GM18519 (cell line): ENCODE data around the gene SEMA6A.

Source experiments
- ATAC-seq: cut with Tn5 transposase; IDR thresholded peaks from one replicate; pipeline ENCODE4 v1.9.1; 2021; ENCODE audit warnings: mild to moderate bottlenecking, moderate library complexity; ENCODE audit not compliant: unreplicated experiment, low FRiP score

The SEMA6A gene

GRCh38 chr5:116574367-116575325 is at the start of gene SEMA6A:
TSS of gene SEMA6A (minus strand) at chr5:116574823. CDS start at chr5:116504944, 69,879 bp downstream.
- ATAC-seq: peak; percentile 58

- ATAC-seq: no peak
These were observed 47.9 kb upstream of the SEMA6A start for GRCh38 chr5:116622375-116623050.

DNA sequence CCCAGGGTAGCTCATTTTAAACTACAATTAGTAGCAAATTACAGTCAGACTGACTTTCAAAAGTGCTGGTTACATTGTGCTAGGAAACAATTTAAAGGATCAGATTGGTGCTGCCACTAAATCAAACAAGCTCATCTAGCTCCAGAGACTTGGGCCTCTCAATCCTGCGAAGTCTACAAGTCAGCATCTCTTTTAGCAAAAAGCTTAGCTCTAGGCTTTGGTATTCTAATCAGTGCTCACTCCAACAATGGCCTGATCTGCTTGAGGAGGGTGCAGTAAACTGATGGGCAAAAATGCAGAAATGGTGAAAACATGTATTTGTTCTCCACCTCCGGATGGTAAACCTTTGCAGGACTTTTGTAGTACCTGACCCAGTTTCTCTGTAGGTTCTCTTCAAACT is 47.0 kb upstream of the SEMA6A start:
- no peak for ATAC-seq

GRCh38 chr5:116616876-116617275 is 42.3 kb upstream of the SEMA6A start:
- no peak for ATAC-seq

DNA sequence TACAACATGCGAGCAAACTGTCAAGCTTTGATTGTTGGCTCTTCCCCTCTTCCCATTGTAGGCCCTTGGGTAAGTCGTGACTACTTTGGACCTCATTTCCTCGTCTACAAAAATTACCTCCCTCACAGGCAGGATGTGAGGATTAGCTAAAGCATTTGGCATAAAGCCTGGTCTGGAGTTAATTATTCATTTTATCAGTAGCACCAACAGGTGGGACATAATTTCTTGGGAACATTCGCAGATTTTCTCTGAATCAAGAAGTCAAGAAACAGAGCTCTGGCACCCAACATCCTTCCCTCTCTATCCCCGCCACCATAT is 39.9 kb upstream of the SEMA6A start:
- ATAC-seq: no peak

DNA sequence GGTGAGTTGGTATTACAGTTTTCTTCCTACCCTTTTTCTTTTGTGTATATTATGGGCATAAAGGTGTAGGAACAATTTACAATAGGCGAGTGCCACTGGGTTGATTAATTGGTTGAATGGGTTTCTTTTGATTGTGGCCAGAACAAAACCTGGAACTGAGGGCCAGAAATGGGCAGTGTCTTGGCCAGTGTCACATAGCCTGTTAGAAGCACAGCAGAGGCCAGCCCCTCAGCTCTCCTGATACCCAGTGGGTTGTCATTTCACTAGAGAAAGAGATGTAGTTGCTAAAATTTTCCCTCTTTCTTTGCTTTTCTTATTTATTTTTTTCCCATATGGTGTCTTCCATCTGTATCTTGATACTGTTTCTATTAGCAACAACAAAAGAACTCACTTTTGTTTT is 38.8 kb upstream of the SEMA6A start:
- ATAC-seq: no peak

DNA sequence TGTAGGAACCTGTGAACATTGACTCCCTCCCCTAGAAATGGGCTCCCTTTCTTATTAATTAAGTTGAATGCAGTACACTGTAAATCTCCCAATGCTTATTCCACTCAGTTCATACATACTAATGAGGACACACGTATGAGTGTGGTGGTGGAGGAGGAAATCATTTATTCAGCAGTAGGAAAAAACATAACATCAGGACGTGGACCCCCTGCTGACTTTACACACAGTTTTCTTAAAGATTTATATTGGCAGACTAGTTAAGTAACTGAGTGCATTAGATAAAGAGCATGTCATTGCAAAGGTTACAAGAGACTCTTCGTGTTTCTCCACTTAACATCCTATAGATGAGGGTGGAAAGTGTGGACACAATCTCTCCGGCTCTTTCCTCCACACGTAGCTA is 37.8 kb upstream of the SEMA6A start:
- ATAC-seq: no peak

DNA sequence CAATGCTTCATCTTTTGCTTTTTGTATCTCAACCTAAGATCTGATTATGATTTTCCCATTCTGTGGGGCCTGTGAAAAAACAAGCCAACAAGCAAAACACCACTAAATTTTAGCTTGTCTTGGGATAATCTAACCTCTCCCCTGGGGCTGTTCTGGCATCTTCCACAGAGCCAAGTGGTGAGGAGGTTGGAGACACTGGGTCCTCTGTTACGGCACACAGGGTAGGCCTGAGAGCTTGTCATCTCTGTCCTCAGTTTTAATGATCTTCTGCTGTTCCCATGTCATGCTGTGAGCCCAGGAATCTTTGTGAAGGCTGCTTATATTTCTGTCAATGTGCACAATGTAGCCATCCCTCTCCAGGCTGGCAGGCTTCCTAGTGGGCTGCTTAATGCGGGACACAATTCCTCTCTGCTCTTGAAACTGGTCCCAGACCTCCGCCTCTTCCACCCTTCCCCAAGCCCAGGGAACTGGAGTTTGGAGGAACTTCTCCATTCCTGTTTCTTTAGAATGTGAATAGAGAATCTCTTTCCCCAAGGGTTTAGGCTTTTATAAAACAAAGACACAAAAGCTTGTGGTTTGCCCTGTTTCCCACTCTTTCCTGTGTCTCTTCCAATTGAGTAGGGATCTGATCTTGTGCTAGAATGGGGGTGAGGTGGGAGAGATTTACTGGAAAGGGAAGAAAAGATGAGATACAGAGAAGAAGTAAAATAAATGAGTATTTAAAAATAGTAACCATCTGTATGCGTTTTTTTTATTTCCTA is 30.9 kb upstream of the SEMA6A start:
- ATAC-seq: no peak

- ATAC-seq: no peak
These were observed 30.2 kb upstream of the SEMA6A start for GRCh38 chr5:116604805-116605204.

DNA sequence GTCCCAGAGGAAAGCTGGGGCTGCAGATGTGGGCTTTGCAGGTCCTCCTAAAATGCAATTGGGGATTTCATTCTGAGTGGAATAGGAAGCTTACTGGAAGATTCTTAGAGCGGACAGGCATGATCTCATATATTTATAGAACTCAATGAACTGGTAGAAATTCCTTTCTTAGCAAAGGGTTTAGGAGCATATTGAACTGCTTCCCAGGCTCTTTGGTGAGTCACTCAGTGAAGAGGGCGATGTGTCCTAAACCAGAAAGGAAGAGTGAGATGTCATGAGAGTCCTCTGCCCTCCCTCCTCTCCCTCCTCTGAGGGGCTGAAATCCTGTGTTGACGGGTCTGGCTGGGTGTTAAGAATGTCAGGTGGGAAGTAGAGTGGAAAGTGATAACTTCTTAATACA is 26.3 kb upstream of the SEMA6A start:
- ATAC-seq: no peak

DNA sequence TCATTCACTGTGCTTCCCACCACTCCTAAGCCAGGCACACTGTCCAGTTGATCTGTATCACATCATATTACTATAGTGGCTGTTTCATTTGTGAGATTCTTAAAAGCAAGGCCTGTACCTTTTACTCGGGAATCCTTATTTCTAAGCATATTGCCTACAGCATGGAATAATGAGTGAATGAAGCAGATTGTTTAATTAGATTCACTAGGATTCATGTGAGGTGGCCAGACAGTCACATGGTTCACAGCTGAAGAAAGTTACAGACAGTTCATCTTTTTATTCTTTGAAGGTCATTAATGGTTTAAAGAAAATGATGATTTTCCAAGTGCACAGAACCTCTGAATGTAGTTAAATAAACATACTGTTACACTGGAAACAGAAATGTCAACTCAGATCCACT is 24.3 kb upstream of the SEMA6A start:
- no peak for ATAC-seq

DNA sequence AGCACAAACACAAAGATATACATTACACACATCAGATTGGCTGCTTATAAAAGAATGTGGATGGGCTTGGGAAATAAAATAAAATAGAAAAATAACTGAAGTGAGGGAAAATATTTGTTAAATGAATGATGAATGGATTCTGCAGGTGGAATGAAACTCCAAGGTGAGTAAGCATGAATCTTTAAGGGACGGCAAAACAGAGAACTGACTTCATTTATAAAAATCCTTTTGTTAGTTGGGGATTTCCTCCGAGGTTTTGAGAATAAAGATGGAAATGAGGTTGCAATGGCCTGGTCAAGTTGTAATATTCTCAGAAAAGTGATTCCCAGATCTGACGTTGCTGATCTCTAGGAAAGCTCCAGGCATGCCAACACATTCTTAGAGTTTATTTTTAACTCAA is 20.9 kb upstream of the SEMA6A start:
- no peak for ATAC-seq

DNA sequence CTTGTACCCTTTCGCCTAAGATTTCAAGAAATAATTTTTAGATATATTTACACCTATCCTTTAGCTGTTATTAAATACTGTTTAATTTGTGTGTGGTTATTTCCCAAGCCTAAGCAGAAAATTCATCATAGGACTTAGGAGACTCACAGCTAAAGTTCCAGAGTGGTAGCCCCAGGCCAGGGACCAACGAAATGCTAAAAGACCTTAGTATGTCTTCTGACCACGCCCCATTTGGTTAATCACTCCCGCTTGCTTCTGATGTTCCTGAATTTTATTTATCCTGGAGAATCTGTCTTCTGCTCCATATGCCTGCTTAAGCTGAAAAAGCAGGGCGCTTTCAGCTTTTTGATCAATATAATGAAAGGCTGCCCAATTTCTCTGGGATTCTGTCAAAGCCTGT is 18.7 kb upstream of the SEMA6A start:
- no peak for ATAC-seq

DNA sequence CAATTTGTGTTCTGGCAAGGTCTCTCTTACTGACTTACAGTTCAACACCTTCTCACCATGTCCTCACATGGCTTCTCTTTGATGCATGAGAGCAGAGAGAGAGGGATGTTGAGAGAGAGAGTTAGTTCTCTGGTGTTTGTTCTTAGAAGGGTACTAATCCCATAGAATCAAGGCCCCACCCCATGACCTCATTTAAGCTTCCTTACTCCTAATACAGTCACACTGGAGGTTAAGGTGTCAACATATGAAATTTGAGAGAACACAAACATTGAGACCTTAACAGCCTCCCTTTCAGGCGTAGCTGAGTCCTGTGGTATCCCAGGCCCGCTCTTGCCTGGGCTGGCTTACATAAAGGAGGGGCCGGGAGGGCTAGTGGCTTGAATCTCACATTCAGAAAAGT is 10.6 kb upstream of the SEMA6A start:
- ATAC-seq: no peak

DNA sequence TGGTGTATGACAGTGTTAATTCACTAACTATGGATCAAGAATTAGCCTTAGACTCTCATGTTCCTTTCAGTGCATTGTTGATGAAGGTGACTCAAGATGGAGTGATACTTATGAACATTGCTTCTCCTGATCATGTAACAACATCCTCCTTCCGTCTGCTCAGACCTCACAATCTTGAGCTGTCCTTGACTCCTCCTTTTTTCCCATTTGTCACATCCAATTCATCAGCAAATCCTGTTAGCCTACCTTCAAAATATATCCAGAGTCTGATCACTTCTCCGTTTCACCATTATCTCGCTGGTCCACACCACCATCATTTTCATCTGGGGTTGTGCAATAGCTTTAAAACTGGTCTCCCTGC is 9.2 kb upstream of the SEMA6A start:
- no peak for ATAC-seq

DNA sequence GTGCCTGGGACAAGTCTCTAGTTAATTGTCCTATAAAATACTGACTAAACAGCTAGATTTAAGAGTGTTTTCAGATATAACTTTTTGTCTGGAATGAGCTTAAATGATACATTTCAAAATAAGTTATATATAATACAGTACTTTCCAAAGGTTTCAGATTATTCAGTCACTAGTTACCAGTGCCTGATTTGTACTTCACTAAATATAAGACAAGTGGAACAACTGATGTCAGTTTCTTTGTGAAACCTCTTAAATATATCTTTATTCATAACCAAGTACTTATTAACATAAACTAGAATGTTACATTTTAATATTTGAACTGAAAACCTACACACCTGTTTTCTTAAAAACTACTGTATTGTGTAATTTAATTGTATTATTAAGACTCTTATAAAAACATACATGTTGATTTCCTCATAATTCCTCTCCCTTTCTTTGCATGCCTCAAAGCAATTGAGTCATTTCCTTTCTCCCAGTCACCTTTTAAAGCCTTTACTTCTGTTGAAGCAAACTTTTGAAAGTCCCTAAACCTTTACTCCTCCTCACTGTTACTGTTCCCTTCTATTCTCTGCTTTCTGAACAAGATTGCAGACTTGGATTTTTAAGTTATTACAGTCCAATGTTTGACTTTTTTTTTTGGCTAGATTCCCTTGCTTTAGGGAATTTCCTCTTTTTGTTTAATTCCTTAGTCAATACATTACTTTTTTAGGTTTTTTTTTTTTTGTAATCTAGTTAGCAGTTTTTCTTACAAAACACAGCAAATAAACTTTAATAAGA is 8.7 kb upstream of the SEMA6A start:
- no peak for ATAC-seq

GRCh38 chr5:116581910-116582309 is 7.3 kb upstream of the SEMA6A start:
- ATAC-seq: no peak

- no peak for ATAC-seq
These were observed 4.5 kb upstream of the SEMA6A start for GRCh38 chr5:116579144-116579543.

GRCh38 chr5:116578676-116579075 is 4.1 kb upstream of the SEMA6A start:
- no peak for ATAC-seq

GRCh38 chr5:116577064-116577788 is 2.6 kb upstream of the SEMA6A start:
- ATAC-seq: peak; percentile 55
